Measurements from ENCODE around the gene CRK.
"Not testable (repeated sequence)": the region's sequence is repeated elsewhere in the genome, so short reads cannot be mapped to it uniquely, and the experiment has no call there.

The CRK gene

DNA sequence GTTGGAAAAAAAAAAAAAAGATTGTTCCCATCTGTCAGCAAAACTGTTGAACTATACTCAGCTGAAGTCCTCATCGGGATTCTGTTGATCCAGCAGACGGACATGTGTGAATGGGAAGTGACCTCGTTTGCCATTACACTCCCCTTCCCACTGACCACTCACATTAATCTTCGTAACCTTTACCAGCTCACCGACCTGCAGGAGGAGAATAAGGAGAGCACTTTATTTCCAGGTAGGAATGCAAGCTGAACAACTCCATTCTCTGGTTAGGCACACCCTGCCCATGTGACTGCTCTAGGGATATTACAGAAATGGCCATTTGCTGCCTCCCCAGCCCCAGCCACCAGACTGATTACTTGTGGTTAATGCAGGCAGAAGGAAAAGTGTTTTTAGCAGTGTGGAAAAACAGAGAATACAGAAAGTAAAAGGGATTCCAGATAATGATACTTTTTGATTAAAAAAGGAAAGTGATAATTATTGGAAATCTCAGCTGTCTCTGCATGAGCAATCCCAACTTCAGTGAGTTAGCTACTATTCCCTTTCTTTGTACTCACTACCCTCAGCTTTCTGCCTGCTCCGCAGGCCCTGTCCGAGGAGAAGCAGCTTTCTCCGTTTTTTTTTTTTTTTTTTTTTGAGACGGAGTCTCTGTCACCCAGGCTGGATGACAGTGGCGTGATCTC is 32.4 kb downstream of the CRK start:
- DNase-seq (ENCODE audit: low spot score), result no peak

DNA sequence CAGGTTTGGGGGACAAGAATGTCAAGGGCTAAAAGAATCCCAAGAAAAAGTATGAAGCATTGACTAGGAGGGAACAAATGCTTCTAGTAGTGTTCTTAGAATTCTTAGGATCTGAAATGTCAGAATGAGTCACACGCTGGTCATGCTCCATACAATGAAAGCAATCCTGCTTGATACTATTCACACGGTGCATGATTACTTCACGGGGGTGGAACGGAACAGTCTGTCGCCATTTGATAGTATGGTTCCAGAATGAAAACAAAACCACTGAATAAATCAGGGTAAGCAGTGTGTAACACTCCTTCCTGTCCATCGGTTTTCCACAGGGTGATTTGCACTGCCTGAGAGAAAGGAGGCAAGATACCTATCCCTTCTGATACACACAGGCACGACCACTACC is 33.1 kb downstream of the CRK start:
- no peak for DNase-seq (ENCODE audit: low spot score)

DNA sequence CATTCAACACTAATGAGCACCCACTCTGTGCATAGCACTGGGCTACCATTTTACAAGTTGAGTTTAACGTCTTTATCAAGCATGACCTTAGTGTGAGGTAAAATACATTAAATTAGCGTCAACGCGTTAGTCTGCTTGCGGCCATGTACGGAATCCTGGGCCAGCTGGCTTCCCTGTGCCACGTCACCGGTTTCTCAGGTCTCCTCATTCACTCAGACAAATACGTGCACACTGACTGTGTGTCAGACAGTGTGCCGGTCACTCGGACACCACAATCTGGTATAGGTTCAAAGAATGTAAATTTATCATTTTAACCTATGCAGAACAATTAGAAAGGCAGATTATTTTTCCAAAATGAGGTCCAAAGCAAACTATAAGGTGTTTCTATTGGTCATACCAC is 34.6 kb downstream of the CRK start:
- DNase-seq (ENCODE audit: low spot score), result no peak

DNA sequence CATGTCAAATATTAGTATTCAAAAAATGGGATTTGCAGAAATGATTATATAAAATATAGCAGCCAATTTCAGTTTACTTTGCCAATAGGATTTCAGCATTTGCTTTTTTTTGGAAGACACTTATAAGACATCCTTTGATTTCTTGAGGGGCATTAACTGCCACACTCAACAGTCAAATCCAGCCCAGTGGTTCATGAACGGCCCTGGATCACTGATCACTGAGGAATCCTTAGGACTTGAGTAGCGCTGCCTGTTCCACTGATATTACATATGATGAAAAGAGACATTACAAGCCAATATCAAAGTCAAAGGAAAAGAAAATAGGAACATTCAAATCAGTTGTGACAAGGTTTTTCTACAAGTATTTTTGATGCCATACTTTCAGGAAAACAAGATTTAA is 35.1 kb downstream of the CRK start:
- no peak for DNase-seq (ENCODE audit: low spot score)

DNA sequence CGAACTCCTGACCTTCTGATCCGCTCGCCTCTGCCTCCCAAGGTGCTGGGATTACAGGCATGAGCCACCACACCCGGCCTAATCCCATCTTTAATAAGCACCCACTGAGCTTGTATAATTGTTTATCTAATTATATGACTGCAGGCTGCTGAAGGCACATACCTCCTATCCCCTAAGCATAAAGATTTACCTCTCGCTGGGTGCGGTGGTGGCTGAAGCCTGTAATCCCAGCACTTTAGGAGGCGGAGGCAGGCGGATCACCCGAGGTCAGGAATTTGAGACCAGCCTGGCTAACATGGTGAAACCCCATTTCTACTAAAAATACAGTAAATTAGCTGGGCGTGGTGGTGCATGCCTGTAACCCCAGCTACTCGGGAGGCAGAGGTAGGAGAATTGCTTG is 35.9 kb downstream of the CRK start:
- no peak for DNase-seq (ENCODE audit: low spot score)

DNA sequence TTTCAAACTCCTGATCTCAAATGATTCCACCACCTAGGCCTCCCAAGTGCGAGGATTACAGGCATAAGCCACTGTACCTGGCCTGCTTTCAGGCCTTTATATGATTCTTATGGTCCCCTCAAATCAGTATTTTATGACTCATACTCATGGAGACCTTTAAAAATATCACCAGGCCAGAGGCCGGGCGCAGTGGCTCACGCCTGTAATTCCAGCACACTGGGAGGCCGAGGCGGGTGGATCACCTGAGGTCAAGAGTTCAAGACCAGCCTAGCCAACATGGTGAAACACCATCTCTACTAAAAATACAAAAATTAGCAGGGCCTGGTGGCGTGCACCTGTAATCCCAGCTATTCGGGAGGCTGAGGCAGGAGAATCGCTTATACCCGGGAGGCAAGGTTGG is 37.6 kb downstream of the CRK start:
- not testable (repeated sequence) for DNase-seq (ENCODE audit: low spot score)

DNA sequence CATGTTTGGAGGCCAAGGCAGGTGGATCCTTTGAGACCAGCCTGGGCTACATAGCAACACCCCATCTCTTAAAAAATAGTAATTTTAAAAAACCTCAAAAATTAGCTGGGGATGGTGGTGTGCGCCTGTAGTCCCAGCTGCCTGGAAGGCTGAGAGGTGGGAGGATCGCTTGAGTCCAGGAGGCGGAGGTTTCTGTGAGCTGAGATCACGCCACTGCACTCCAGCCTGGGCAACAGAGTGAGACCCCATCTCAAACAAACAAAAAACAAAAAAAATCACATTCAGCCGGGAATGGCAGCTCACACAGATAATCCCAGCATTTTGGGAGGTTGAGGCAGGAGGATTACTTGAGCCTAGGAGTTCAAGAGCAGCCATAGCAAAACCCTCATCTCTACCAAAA is 39.6 kb downstream of the CRK start:
- DNase-seq (ENCODE audit: low spot score), result no peak

DNA sequence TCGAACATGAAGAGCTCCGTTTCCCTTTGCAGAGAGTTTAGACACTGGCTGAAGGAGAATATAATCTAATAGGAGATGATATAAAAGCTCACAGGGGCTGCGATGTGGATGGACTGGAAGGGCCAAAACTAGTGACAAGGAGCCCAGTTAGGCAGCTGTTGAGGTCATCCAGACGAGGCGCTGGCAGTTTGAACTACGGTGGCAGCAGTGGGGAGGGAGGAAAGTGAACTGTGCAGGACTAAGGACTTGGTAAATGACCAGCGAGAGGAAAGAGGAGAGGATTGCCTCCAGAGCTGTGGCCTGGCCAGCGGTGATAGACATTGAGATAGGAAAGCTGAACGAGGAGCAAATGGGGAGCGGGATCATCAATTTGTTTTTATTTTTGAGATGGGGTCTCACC is 41.4 kb downstream of the CRK start:
- DNase-seq (ENCODE audit: low spot score), result no peak

DNA sequence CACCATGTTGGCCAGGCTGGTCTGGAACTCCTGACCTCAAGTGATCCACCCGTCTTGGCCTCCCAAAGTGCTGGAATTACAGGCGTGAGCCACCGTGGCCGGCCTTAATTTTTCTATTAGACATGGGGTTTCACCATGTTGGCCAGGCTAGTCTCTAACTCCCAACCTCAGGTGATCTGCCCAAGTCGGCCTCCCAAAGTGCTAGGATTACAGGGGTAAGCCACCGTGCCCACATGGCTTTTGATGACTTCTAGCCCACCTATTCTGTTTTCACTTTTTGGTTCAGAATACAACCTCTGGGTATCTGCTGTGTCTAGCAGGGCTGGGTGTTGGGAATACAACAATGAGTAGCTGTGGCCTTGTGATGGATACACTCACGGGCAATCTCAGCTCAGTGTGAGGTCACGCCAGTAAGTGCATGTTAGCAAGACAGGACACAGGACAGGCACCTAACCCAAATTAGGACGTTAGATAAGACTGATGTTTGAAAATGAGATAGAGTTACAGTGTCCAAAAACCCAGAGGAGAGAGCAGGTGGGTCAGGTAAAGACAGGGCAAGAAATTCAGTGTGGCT is 41.9 kb downstream of the CRK start:
- DNase-seq (ENCODE audit: low spot score), result no peak

DNA sequence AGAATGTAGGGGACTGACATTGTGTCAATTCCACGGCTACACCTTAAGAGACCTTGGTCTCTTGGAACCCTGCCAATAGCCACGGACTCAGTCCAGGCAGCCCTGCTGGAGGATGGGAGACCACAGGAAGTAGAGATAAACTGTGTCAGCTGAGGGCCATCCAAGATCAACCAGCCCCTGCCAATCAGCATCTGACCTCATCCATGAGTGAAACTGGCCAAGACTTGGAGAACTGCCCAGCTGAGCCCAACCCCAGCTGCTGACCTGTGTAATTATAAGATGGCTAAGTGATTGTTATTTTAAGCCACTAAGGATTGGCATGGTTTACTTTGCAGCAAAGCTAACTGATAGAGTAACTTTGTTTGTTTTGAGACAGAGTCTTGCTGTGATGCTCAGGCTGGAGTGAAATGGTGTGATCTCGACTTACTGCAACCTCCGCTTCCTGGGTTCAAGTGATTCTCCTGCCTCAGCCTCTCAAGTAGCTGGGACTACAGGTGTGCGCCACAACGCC is 42.7 kb downstream of the CRK start:
- peak; percentile 67 for DNase-seq (ENCODE audit: low spot score)

DNA sequence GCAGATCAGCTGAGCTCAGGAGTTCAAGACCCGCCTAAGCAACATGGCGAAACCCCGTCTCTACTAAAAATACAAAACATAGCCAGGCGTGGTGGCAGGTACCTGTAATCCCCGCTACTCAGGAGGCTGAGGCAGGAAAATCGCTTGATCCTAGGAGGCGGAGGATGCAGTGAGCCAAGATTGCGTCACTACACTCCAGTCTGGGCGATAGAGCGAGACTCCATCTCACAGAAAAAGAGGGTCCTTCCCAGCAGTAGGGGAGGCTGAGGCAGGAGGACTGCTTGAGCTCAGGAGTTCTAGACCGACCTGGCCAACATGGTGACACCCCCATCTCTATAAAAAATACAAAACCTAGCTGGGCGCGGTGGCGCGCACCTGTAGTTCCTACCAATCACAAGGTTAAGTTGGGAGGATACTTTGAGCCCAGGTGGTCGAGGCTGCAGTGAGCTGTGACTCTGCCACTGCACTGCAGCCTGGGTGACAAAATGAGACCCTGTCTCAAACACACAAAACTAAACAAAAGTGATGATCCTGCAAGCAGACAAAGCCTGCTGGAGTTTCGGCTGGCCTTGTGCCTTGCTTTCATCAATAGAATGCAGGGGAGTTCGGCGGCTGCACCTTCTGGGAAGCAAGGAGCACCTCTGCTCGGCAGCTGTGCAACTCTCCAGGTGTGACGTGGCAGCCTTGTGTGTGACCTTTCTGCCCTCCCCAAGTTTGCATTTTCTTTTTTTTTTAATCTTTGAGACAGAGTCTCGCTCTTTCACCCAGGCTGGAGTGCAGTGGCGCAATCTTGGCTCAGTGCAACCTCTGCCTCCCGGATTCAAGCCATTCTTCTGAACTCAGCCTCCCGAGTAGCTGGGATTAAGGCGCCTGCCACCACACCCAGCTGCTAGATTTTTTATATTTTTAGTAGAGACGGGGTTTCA is 43.6 kb downstream of the CRK start:
- DNase-seq (ENCODE audit: low spot score), result no peak

DNA sequence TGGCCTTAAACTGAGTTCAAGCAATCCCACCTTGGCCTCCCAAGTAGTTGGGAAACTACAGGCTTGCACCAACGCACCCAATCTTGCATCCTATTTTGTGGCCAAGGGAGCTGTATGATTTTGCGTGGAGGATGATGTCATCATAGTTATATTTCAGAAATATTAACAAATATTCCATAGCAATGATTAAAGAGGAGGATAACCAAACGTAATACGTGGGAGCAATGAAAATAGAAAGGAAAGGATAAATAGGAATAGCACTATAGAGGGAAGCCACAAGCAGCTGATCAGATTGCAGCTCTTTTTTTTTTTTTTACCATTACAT is 53.8 kb downstream of the CRK start:
- DNase-seq (ENCODE audit: low spot score), result no peak

DNA sequence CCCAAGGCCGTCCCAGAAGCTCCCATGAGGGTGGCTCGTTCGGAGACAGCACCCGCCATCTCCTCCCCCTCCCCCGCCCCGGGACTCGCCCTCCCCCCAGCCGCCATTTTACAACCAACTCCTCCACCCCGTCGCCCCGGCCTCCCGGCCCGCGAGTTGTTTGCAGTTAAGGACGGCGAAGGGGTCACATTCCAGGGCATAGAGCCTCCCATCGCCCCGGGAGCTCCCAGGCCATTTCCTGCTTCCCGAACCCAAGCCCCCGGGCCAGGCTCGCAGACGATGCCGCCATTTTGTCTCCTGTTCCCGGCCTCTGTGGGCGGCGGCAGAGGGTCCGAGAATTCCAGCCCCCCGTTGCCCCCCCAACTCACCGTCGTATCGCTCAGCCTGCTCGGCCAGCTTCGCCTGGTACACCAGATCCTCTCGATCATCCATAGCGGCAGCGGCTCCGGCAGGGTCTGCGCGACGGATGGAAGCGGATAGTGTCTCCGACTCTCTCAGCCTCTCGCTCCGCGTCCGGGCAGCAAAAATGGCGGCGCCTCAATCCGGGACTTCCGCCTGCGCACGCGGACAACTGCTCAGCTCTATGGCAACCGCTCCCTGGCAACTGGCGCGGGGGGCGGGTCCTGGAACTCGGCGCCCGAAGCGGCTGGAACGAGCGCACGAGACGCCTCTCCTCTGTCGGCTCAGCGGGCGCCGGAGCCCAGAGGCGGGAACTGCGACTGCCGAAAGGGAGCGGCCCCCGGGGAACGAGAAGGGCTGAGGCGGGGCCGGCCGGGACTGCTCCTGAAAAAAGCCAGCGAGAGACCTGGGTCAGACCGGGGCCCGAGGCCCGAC is 56.1 kb downstream of the CRK start, which contains the start of gene YWHAE:
TSS of gene YWHAE (minus strand) at position 544 of the 834 bp plus-strand sequence. CDS start at position 432, 112 bp downstream.
- peak; percentile 99 for DNase-seq (ENCODE audit: low spot score)

DNA sequence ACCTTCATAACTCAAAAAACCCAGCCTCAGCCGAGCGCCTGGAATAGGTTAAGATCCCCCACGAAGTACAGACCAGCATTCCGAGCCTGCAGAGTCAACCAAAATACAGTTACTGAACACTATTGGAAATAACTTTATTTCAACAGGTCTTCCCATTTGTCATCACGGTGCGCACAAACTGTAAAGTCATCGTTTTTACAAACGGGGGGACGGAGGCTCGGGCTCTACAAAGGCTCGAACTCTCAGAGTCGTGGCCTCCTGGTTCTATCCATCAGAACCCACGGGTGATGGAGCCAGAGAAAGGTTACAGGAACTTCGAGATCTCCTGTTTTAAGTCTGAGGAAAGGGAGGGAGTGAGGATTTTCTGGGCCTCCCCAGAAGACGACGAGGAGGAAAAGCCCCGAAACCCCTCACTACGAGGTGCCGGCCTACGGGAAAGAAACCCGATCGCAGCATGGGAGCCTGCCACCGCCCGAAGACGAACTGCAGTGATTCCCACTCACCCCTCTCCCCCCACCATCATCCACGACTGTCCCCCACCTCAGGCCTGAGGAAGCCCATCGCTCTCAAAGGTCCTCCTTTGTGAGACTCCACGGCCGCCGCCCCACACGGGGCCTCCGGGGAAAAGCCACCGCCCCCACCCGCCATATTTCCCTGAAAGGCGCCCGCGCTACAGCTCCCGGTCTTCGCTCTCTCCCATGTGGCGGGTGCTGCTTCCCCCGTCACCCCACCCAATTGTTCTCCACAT is 56.9 kb downstream of the CRK start:
- DNase-seq (ENCODE audit: low spot score), result no peak

DNA sequence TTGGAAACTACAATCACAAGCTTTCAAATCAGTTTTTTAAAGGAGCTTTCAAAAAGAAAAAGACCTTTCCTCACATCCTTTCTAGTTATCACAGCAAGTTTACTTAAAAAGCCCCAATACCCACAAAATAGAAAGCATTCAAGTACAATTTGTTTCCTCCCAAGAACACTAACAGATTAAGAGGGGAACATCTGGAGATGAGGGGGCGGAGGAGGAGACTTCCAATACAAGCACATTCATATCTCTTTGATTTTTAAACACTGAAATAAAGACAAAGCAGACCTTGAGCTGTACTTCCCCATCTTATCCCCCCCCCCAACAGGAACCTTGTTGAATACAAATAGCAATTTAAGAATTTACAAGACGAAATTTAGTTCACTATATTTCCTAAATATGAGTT is 58.0 kb downstream of the CRK start:
- DNase-seq (ENCODE audit: low spot score), result no peak

DNA sequence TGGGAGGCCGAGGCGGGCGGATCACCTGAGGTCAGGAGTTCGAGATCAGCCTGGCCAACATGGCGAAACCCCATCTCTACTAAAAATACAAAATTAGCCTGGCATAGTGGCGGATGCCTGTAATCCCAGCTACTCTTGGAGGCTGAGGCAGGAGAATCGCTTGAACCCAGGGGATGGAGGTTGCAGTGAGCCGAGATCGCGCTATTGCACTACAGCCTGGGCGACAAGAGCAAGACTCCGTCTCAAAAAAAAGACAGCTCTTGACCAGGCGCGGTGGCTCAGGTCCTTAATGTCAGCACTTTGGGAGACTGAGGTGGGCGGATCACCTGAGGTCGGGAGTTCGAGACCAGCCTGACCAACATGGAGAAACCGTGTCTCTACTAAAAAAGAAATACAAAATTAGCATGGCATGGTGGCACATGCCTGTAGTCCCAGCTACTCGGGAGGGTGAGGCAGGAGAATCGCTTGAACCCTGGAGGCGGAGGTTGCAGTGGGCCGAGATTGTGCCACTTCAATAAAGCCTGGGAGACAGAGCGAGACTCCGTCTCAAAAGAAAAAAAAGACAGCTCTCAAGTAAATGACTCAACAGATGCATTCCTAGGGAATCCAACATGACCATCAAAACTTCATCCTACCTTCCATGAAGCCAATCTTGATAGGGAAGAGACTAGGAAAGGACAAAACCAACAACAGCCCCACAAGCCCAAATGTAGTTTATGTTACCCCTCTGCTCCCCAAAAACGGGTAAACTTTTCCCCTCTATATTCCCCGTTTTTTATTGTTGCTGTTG is 60.0 kb downstream of the CRK start:
- not testable (repeated sequence) for DNase-seq (ENCODE audit: low spot score)

DNA sequence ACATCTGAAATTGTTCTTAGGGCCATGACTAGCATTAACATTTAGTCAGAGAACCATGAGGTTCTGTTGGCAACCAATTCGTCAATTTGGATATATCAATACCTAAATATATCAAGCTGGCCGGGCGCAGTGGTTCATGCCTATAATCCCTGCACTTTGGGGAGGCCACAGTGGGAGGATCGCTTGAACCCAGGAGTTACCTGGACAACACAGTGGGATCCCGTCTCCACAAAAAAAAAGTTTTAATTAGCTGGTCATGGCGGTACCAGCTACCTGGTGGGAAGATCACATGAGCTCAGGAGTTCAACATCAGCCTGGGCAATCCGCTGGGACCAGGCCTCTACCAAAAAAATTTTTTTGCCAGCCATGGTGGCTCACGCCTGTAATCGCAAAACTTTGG is 64.5 kb downstream of the CRK start:
- no peak for DNase-seq (ENCODE audit: low spot score)

DNA sequence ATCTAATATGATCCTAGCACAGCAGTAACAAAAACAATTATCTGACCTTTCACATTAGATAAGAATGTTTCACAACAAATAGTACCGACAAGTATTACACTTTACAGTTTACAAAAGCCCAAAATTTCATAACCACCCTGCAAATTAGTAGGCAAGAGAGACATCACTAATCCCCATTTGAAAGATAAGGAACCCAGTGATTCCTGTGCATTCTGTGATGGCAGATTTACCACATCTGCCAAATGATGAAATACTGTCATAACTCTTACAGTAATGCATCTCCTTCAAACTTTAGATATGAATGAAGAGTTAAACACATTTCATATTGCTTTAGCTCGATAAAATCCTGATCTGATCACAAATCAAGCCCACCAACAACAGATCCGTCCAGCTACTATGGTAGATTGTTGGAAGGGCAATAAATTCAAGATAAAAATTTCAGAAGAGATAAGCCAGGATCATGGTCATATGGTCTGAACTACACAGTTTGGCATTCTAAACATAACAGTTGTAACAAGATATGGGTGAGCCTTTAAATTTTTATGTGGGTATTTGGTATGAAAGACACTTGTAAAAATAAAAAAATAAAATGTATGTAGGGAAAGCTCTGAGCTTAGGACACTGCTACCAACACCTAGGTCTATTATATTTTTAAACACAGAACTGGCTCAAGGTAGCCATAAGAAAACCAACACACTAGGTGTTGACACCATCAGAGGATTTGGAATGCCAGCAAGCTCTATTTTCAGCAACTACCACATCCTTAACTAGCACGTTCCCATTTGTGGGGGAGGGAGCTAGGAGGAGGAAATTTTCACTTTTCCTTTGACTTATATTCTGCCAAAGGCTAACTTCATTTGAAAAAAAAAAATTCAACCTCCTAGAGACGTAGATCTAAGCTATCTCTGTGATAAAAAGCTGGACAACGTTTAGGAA is 65.3 kb downstream of the CRK start:
- no peak for DNase-seq (ENCODE audit: low spot score)

DNA sequence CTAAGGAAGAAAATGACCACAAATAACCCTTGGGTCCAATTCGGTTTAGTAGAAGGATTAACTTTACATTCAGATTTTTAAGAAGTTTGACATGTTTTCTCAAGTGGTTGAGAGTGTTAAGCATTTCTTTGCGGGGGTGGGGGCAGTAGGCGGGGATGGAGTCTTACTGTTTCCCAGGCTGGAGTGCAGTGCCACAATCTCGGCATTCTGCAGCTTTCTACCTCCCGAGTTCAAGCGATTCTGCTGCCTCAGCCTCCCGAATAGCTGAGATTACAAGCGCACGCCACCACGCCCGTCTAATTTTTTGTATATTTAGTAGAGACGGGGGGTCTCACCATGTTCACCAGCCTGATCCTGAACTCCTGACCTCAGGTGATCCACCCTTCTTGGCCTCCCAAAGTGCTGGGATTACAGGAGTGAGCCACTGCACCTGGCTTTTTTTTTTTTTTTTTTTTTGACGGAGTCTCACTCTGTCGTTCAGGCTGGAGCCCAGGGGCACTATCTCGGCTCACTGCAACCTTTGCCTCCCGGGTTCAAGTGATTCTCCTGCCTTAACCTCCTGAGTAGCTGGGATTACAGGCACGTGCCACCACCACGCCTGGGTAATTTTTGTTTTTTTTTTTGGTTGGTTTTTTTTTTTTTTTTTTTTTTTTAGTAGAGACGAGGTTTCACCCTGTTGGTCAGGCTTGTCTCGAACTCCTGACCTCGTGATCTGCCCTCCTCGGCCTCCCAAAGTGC is 68.4 kb downstream of the CRK start:
- DNase-seq (ENCODE audit: low spot score), result not testable (repeated sequence)

Measured in left forelimb (tissue), 1 donor.